HepG2 (cell line): Measurements from ENCODE around the gene PCDHB10. TPM values are rescaled to one million over a fixed set of nuclear protein-coding genes. Genes with fewer than 3 reads are reported as not detected.
"Not testable (repeated sequence)": the region's sequence is repeated elsewhere in the genome, so short reads cannot be mapped to it uniquely, and the experiment has no call there.

Experiments
- ATAC-seq: fragments of 200-7000 bp; cut with Tn5 transposase; 3 replicates; pipeline ENCODE4 v1.9.1; 2020; ENCODE audit warnings: mild to moderate bottlenecking, moderate library complexity
- BruUV-seq: library from RNA; stranded (reverse); fragments of 400-500 nt; replicated peaks from 2 replicates; lab custom pipeline; 2021; lab: Mats Ljungman, UMichigan
- CTCF ChIA-PET: fragments of 300-600 bp; formaldehyde crosslinking; extraction: SDS; loops from one replicate; lab custom pipeline; 2021; ENCODE audit warnings: low total read pairs, inconsistent platforms, low intra/inter-chr PET ratio; lab: Yijun Ruan, JAX
- POLR2A ChIA-PET: fragments of 350-600 bp; sonication (Branson Sonifier 250); formaldehyde crosslinking; loops from one replicate; lab custom pipeline; 2020; ENCODE audit warnings: antibody characterized with exemption, inconsistent platforms; lab: Yijun Ruan, JAX
- DNase-seq: peaks from one replicate; pipeline ENCODE4 v3.0.0-alpha.2; 2015; ENCODE audit warnings: low spot score
- FAIRE-seq: peaks from 3 replicates; lab custom pipeline; 2011; peaks lifted over from hg19 to GRCh38; lab: Jason Lieb, UNC
- H2AFZ ChIP-seq: one replicate; pipeline ENCODE4 v1.6.1; 2011; ENCODE audit warnings: low read length, inconsistent platforms
- H3K27ac ChIP-seq: fragments of 300-600 bp; 3 replicates; pipeline ENCODE4 v1.8.0; 2011; ENCODE audit warnings: mixed run types, mild to moderate bottlenecking, mixed read lengths, low read length, inconsistent platforms; ENCODE audit not compliant: insufficient read depth; ENCODE audit errors: extremely low read length
- H3K27me3 ChIP-seq, 2 experiments: fragments of 200-600 bp in 1 of 2; 2 replicates in 1 of 2; 3 replicates in 1 of 2; pipeline versions ENCODE4 v1.6.0 to v1.8.0; 2011; ENCODE audit warnings: low read length in 2 of 2, mild to moderate bottlenecking in 2 of 2, moderate library complexity in 2 of 2, inconsistent platforms in 1 of 2; ENCODE audit not compliant: insufficient read depth in 2 of 2, control insufficient read depth in 1 of 2
- H3K36me3 ChIP-seq, 2 experiments: fragments of 200-600 bp in 1 of 2; replicated peaks in 1 of 2; 2 replicates in 1 of 2; 3 replicates in 1 of 2; pipeline versions ENCODE4 v1.5.1 to v1.8.0; 2011; ENCODE audit warnings: low read length in 2 of 2, inconsistent platforms in 1 of 2; ENCODE audit not compliant: insufficient read depth in 2 of 2, control insufficient read depth in 1 of 2
- H3K4me1 ChIP-seq: 2 replicates; pipeline ENCODE4 v1.5.1; 2012; ENCODE audit warnings: low read length, inconsistent platforms; ENCODE audit not compliant: insufficient read depth
- H3K4me2 ChIP-seq: 2 replicates; pipeline ENCODE4 v1.6.0; 2011; ENCODE audit warnings: low read depth, low read length, inconsistent platforms
- H3K4me3 ChIP-seq, 3 experiments: fragments of 200-600 bp in 1 of 3; sonication (generic), shearing (Covaris generic) in 1 of 3; replicated peaks in 1 of 3; 2 replicates each; pipeline ENCODE4 v1.5.1; 2011 to 2016; ENCODE audit warnings: low read length in 3 of 3, inconsistent platforms in 2 of 3, low read depth in 2 of 3, mild to moderate bottlenecking in 2 of 3, control low read depth in 1 of 3, mixed read lengths in 1 of 3; ENCODE audit not compliant: insufficient read depth in 1 of 3
- H3K79me2 ChIP-seq: one replicate; pipeline ENCODE4 v1.6.1; 2011; ENCODE audit warnings: low read length, inconsistent platforms; ENCODE audit not compliant: insufficient read depth
- H3K9ac ChIP-seq: 2 replicates; pipeline ENCODE4 v1.6.0; 2011; ENCODE audit warnings: mild to moderate bottlenecking, low read depth, low read length, inconsistent platforms; ENCODE audit not compliant: insufficient read depth
- H3K9me3 ChIP-seq: 2 replicates; pipeline ENCODE4 v1.5.1; 2012; ENCODE audit warnings: mild to moderate bottlenecking, low read length
- H4K20me1 ChIP-seq: 2 replicates; pipeline ENCODE4 v1.6.0; 2011; ENCODE audit warnings: inconsistent platforms, mild to moderate bottlenecking, low read length, moderate library complexity; ENCODE audit not compliant: insufficient read depth
- ASH2L ChIP-seq: fragments of 300-600, 200-600 bp; sonication (generic); IDR thresholded peaks from 2 replicates; pipeline ENCODE4 v1.7.0; 2017; ENCODE audit warnings: low read depth, mild to moderate bottlenecking, moderate library complexity, mixed read lengths, low read length; ENCODE audit not compliant: insufficient read length
- CTCF ChIP-seq: sonication (generic); formaldehyde crosslinking; IDR thresholded peaks from 2 replicates; pipeline ENCODE4 v1.5.0; 2020; ENCODE audit warnings: mild to moderate bottlenecking, missing genetic modification reagents, moderate library complexity
- ELF3 ChIP-seq: IDR thresholded peaks from 2 replicates; pipeline ENCODE4 v1.6.1; 2016; ENCODE audit warnings: missing genetic modification reagents, missing compliant biosample characterization
- KAT7 ChIP-seq: IDR thresholded peaks from 2 replicates; pipeline ENCODE4 v1.6.1; 2018; ENCODE audit warnings: borderline replicate concordance, missing compliant biosample characterization
- KLF16 ChIP-seq, 2 experiments: sonication (generic) in 1 of 2; formaldehyde crosslinking in 1 of 2; IDR thresholded peaks; 2 replicates each; pipeline versions ENCODE4 v1.6.1 to v1.8.0; 2016 to 2023; ENCODE audit warnings: missing genetic modification reagents in 2 of 2, missing compliant biosample characterization in 1 of 2
- STAG1 ChIP-seq: sonication (generic); formaldehyde crosslinking; IDR thresholded peaks from 2 replicates; pipeline ENCODE4 v1.4.0; 2020; ENCODE audit warnings: missing genetic modification reagents
- TBX2 ChIP-seq: sonication (generic); formaldehyde crosslinking; IDR thresholded peaks from 2 replicates; pipeline ENCODE4 v1.5.0; 2020; ENCODE audit warnings: missing genetic modification reagents, mild to moderate bottlenecking, borderline replicate concordance
- WIZ ChIP-seq: sonication (generic); formaldehyde crosslinking; IDR thresholded peaks from 2 replicates; pipeline ENCODE4 v1.5.1; 2020; ENCODE audit warnings: mild to moderate bottlenecking, missing genetic modification reagents
- ZNF441 ChIP-seq: sonication (generic); formaldehyde crosslinking; IDR thresholded peaks from 2 replicates; pipeline ENCODE4 v1.7.0; 2021; ENCODE audit warnings: missing genetic modification reagents, borderline replicate concordance
- ZNF770 ChIP-seq: sonication (generic); formaldehyde crosslinking; IDR thresholded peaks from 2 replicates; pipeline ENCODE4 v1.5.0; 2020; ENCODE audit warnings: mild to moderate bottlenecking, missing genetic modification reagents
- WGBS: methylation state at CpG from one replicate; pipeline ENCODE4 v1.1.6; 2017; ENCODE audit warnings: low lambda C conversion rate; 5-methylcytosine and 5-hydroxymethylcytosine counted together
- in situ Hi-C: cut with HindIII; loops from 2 replicates; pipeline ENCODE4 v1.10.0; 2017; ENCODE audit warnings: low pct_unique_long_range_greater_than_20kb; ENCODE audit not compliant: extremely low pct_ligation_motif_present
- intact Hi-C: fragments of 100-400 bp; cut with micrococcal nuclease; formaldehyde crosslinking; loops from one replicate; pipeline ENCODE4 v1.10.0; 2022; ENCODE audit not compliant: unreplicated experiment
- polyA plus RNA-seq, 8 experiments: library from polyadenylated mRNA; depleted of rRNA in 3 of 8; stranded (reverse) in 7 of 8; unstranded in 1 of 8; fragments of >200 nt; fragmentation: Illumina TruSeq in 4 of 8; extraction: Trizol in 4 of 8; gene quantifications; 2 replicates each; pipeline versions ENCODE4 v1.2.1 to v1.2.3, GENCODE V29; 2011 to 2016; ENCODE audit warnings: low read depth in 4 of 8, missing spikeins in 1 of 8, mixed read lengths in 1 of 8; ENCODE audit not compliant: insufficient read depth in 1 of 8
- total RNA-seq, 5 experiments: library from RNA; depleted of rRNA; stranded (reverse); fragments of >200 nt; fragmentation: Illumina TruSeq; extraction: Trizol; gene quantifications; 2 replicates each; pipeline ENCODE4 v1.2.3, GENCODE V29; 2016; ENCODE audit warnings: low read depth in 1 of 5

Gene PCDHB10
- total and polyA plus RNA-seq, 2 of the 13 experiments (the other 11 are each of a cell fraction or from before 2014, with no cell fraction given), result 0.05 TPM; not detected in 1

- BruUV-seq, result no TSS peak
- peaks cover 37% of the 10 kb centered on the region for H3K9me3 ChIP-seq
- peak overlapping the region; percentile 48 for H2AFZ ChIP-seq
- intact Hi-C loops, result no loop called here
- TF ChIP-seq KAT7, result no peak
- no peak for TF ChIP-seq WIZ
- peak; percentile 54 for TF ChIP-seq CTCF (CRISPR knock-in tag)
- no peak for TF ChIP-seq ASH2L
- TF ChIP-seq STAG1, result peak; percentile 51
- TF ChIP-seq ELF3 (CRISPR knock-in tag), result no peak
- no peak for TF ChIP-seq KLF16 (CRISPR knock-in tag; IDR thresholded peaks at IDR 0.05)
- TF ChIP-seq ZNF441 (CRISPR knock-in tag), result no peak
- TF ChIP-seq ZNF770 (CRISPR knock-in tag), result no peak
- TF ChIP-seq TBX2 (CRISPR knock-in tag), result no peak
- TF ChIP-seq, all 625 proteins: peak for 2
- 0 out of 6 replicates have a peak overlapping the region, but pooled peaks of 1 of the 3 experiments have one; percentile 24 for H3K4me3 ChIP-seq
- no peaks in the 10 kb centered on the region for H3K4me1 ChIP-seq
- H3K79me2 ChIP-seq, result no peaks in the 10 kb centered on the region
- ChIA-PET CTCF (interaction anchor here (0.6 to 1.3 kb wide), 2 partner anchors 278 to 330 kb away, joined by 3 to 5 read pairs; no protein-coding TSS in a partner anchor), POLR2A (no interaction called here)
- no peaks in the 10 kb centered on the region for H3K36me3 ChIP-seq
- 15% methylated on average over 15 of the region's 15 CpGs for WGBS
- FAIRE-seq (no peak), DNase-seq (peak; percentile 4), ATAC-seq (no peak)
- H4K20me1 ChIP-seq, result no peaks in the 10 kb centered on the region
- H3K9ac ChIP-seq, result peak overlapping the region; percentile 14; the same call in 1 of the 2 replicates
- no peaks in the 10 kb centered on the region for H3K27me3 ChIP-seq
- peak overlapping the region; percentile 52 for H3K4me2 ChIP-seq
- in situ Hi-C loops, result no loop called here
- no peak overlapping the region for H3K27ac ChIP-seq
Measured at GRCh38 chr5:141234109-141234667, 42.0 kb downstream of the PCDHB10 start.

- H3K27ac ChIP-seq, H3K79me2 ChIP-seq, H3K36me3 ChIP-seq, POLR2A ChIA-PET, ATAC-seq, in situ Hi-C loops, H3K4me3 ChIP-seq, BruUV-seq, H3K4me2 ChIP-seq, H4K20me1 ChIP-seq, FAIRE-seq, DNase-seq, H3K4me1 ChIP-seq, H3K27me3 ChIP-seq, intact Hi-C loops, H3K9ac ChIP-seq, H2AFZ ChIP-seq, CTCF ChIA-PET: not testable (repeated sequence)
- H3K9me3 ChIP-seq, result peaks cover 45% of the 10 kb centered on the region
- 83% methylated on average over 21 of the region's 40 CpGs for WGBS
Measured at GRCh38 chr5:141235922-141236321, 43.8 kb downstream of the PCDHB10 start.
